Karpas-422 (cell line): ENCODE data around the gene CCDC85C. TPM values are rescaled to one million over a fixed set of nuclear protein-coding genes. Genes with fewer than 3 reads are reported as not detected.

Experiments used
- DNase-seq: peaks from one replicate; pipeline ENCODE4 v3.0.0-alpha.2; 2015
- H2AFZ ChIP-seq: fragments of 200-600 bp; sonication (generic); 2 replicates; pipeline ENCODE4 v1.6.1; 2014; ENCODE audit warnings: antibody characterized with exemption, low read length, mixed read lengths
- H3K27ac ChIP-seq: fragments of 200-600 bp; sonication (generic); 2 replicates; pipeline ENCODE4 v1.5.1; 2014; ENCODE audit warnings: mild to moderate bottlenecking, low read length, moderate library complexity
- H3K27me3 ChIP-seq: fragments of 200-600 bp; sonication (generic); 2 replicates; pipeline ENCODE4 v1.6.1; 2014; ENCODE audit warnings: low read length, mixed read lengths
- H3K36me3 ChIP-seq: fragments of 200-600 bp; sonication (generic); 2 replicates; pipeline ENCODE4 v1.6.1; 2014; ENCODE audit warnings: low read length, mixed read lengths; ENCODE audit not compliant: insufficient read depth
- H3K4me1 ChIP-seq: fragments of 200-600 bp; sonication (generic); 2 replicates; pipeline ENCODE4 v1.6.1; 2014; ENCODE audit warnings: mild to moderate bottlenecking, low read length, mixed read lengths
- H3K4me2 ChIP-seq: fragments of 200-600 bp; sonication (generic); 2 replicates; pipeline ENCODE4 v1.6.1; 2014; ENCODE audit warnings: low read length, low read depth, mild to moderate bottlenecking; ENCODE audit not compliant: poor library complexity, severe bottlenecking
- H3K4me3 ChIP-seq: fragments of 200-600 bp; sonication (generic); 2 replicates; pipeline ENCODE4 v1.5.1; 2014; ENCODE audit warnings: mild to moderate bottlenecking, antibody characterized with exemption, low read length, mixed read lengths
- H3K79me2 ChIP-seq: fragments of 200-600 bp; sonication (generic); 2 replicates; pipeline ENCODE4 v1.6.1; 2014; ENCODE audit warnings: mild to moderate bottlenecking, low read length, mixed read lengths
- H3K9ac ChIP-seq: fragments of 200-600 bp; sonication (generic); 2 replicates; pipeline ENCODE4 v1.6.0; 2014; ENCODE audit warnings: low read length
- H3K9me2 ChIP-seq: fragments of 200-600 bp; sonication (generic), shearing (Covaris generic); replicated peaks from 2 replicates; pipeline ENCODE4 v1.6.0; 2014; ENCODE audit warnings: mild to moderate bottlenecking, low read length, moderate library complexity; ENCODE audit not compliant: insufficient read depth
- H3K9me3 ChIP-seq: fragments of 300-700, 200-600 bp; sonication (generic); 2 replicates; pipeline ENCODE4 v1.6.1; 2014; ENCODE audit warnings: low read length, mixed read lengths
- H4K20me1 ChIP-seq: fragments of 200-600 bp; sonication (generic); 2 replicates; pipeline ENCODE4 v1.6.1; 2014; ENCODE audit warnings: mild to moderate bottlenecking, antibody characterized with exemption, low read length, low read depth; ENCODE audit not compliant: insufficient read depth
- total RNA-seq: library from RNA; depleted of rRNA; stranded (reverse); fragments of >200 nt; shearing (Covaris generic); gene quantifications from 2 replicates; pipeline ENCODE4 v1.2.3, GENCODE V29; 2014; ENCODE audit warnings: low replicate concordance

Gene CCDC85C
- total RNA-seq, 1 experiment from 2014 or later, result 18.3 TPM

- Histone ChIP-seq H3K36me3 (no peaks in the 10 kb centered on the region), H3K79me2 (no peaks in the 10 kb centered on the region), H3K4me3 (no peak overlapping the region), H4K20me1 (peaks cover 41% of the 10 kb centered on the region), H3K4me1 (peaks cover 40% of the 10 kb centered on the region), H3K4me2 (no peak overlapping the region), H3K9me2 (no peaks in the 10 kb centered on the region), H3K9me3 (no peaks in the 10 kb centered on the region), H2AFZ (no peak overlapping the region), H3K27me3 (no peaks in the 10 kb centered on the region), H3K27ac (no peak overlapping the region), H3K9ac (no peak overlapping the region)
- no peak for DNase-seq
These were observed 60.0 kb downstream of the CCDC85C start for GRCh38 chr14:99543985-99544384.

DNA sequence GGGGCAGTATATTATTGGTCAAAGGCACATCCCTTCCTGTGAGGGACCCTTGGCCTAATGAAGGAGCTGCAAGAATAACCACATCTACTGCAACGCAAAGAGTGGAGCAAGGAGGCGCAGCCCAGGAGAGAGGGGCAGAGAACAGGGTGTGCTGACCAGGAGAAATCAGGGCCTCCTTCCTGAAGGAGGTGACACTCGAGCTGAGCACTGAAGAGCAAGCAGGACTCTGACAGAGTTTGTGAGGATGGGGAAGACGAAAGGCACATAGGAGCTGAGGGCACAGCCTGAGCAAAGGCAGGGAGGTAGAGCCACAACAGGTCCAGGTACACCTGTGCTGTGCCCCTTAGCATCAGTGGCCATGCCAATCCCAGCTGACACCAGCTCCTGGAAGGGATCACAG, 60.6 kb downstream of the CCDC85C start:
- Histone ChIP-seq H4K20me1 (peaks cover 41% of the 10 kb centered on the region), H3K4me2 (no peak overlapping the region), H2AFZ (no peak overlapping the region), H3K4me3 (no peak overlapping the region), H3K27ac (no peak overlapping the region), H3K9ac (no peak overlapping the region), H3K79me2 (no peaks in the 10 kb centered on the region), H3K4me1 (peaks cover 40% of the 10 kb centered on the region), H3K9me3 (no peaks in the 10 kb centered on the region), H3K9me2 (no peaks in the 10 kb centered on the region), H3K36me3 (no peaks in the 10 kb centered on the region), H3K27me3 (no peaks in the 10 kb centered on the region)
- DNase-seq, result no peak

DNA sequence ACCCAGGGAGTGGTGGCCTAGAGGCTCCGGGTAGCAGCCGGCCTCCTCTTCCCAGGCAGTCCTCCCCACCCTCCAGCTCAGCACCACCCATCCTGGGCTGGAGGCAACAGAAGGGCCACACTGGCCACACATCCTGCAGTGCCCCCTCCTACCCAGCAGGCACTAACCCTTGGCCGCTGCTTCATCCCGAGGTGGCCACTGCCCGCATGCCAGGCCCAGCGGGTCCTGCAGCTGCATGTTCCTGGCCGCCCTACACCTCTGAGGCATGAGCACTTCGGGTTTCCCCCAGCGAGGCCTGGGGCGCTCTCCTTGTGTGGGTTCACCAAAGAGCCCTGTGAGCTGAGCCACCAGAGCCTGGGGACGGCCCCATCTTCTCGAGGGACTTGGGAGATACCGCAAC, 61.4 kb downstream of the CCDC85C start:
- H3K4me2 ChIP-seq, result no peak overlapping the region
- no peaks in the 10 kb centered on the region for H3K9me3 ChIP-seq
- H2AFZ ChIP-seq, result no peak overlapping the region
- H3K27ac ChIP-seq, result no peak overlapping the region
- no peaks in the 10 kb centered on the region for H3K36me3 ChIP-seq
- H3K4me1 ChIP-seq, result peaks cover 40% of the 10 kb centered on the region
- no peaks in the 10 kb centered on the region for H3K9me2 ChIP-seq
- DNase-seq, result no peak
- no peak overlapping the region for H3K9ac ChIP-seq
- H3K4me3 ChIP-seq, result no peak overlapping the region
- peaks cover 41% of the 10 kb centered on the region for H4K20me1 ChIP-seq
- H3K27me3 ChIP-seq, result no peaks in the 10 kb centered on the region
- no peaks in the 10 kb centered on the region for H3K79me2 ChIP-seq

- H2AFZ ChIP-seq, result no peak overlapping the region
- no peak overlapping the region for H3K27ac ChIP-seq
- H4K20me1 ChIP-seq, result peaks cover 40% of the 10 kb centered on the region
- H3K79me2 ChIP-seq, result no peaks in the 10 kb centered on the region
- DNase-seq, result peak; percentile 57
- no peak overlapping the region for H3K4me2 ChIP-seq
- peaks cover 40% of the 10 kb centered on the region for H3K4me1 ChIP-seq
- H3K9ac ChIP-seq, result no peak overlapping the region
- no peaks in the 10 kb centered on the region for H3K36me3 ChIP-seq
- no peak overlapping the region for H3K4me3 ChIP-seq
- H3K27me3 ChIP-seq, result no peaks in the 10 kb centered on the region
- H3K9me3 ChIP-seq, result no peaks in the 10 kb centered on the region
- no peaks in the 10 kb centered on the region for H3K9me2 ChIP-seq
These were observed 62.1 kb downstream of the CCDC85C start for GRCh38 chr14:99541677-99542470.

DNA sequence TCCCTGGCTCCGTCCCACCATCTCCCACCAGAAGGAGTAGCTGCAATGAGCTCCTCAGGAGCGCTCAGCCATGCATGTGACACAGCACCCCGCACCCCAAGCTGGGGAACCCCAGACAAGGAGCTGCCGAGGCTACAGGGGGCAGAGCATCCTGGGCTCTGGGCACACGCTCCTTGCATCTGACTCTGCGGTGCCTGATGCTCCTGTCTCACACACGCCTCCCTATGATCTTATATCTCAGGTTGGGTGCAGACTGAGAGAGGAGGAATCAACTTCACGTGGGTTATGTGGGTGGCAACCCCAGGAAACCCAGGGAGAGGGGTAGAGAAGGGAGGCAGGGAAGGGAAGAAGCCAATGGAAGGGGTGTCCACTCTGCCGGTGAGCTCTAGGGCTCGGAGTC, 62.8 kb downstream of the CCDC85C start:
- Histone ChIP-seq H3K9me2 (no peaks in the 10 kb centered on the region), H3K27ac (no peak overlapping the region), H3K9me3 (no peaks in the 10 kb centered on the region), H3K9ac (no peak overlapping the region), H3K79me2 (no peaks in the 10 kb centered on the region), H3K4me1 (peaks cover 37% of the 10 kb centered on the region), H4K20me1 (peaks cover 34% of the 10 kb centered on the region), H2AFZ (no peak overlapping the region), H3K27me3 (no peaks in the 10 kb centered on the region), H3K36me3 (no peaks in the 10 kb centered on the region), H3K4me2 (no peak overlapping the region), H3K4me3 (no peak overlapping the region)
- DNase-seq, result no peak

DNA sequence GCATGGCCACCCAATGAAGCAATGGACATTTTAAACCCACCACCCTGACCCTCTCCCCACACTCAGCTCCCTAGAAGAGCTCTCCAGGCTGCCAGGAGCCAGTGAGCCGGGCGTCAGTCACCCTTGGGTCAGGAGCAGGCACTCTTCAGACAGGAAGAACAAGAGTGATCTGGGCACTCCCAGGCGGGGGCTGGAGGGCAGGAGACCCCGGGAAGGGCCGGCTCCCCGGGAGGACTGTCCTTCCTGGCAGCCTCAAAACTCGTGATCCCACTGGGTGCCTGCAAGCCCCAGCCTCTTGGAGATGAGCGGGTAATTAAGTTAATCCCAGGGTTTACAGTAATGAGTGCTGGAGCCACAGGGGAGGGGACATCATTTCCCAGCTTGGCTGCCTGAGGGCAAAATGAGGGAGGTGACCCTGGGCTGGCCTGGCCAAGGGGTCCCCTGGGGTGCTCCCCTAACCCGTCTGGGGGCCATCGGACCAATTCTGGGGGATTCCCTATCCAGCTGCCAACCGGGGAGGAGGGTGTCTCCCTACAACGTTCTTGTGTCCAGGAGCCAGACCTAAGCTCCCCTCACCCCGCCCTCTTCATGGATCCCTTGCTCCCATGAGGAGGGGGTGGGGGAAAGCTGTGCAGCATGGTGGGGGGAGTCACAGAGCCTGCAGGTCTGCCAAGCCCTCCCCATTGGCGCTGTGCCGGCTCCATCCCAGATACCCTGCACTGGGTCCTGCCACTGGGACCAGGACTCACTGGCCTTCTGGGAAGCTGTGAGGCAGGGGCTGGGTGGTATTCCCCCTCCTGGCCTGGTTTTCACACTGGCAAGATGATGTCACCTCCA, 63.6 kb downstream of the CCDC85C start:
- Histone ChIP-seq H3K4me3 (no peak overlapping the region), H3K9ac (no peak overlapping the region), H4K20me1 (peaks cover 28% of the 10 kb centered on the region), H3K27ac (no peak overlapping the region), H3K9me2 (no peaks in the 10 kb centered on the region), H3K4me1 (peaks cover 29% of the 10 kb centered on the region), H3K4me2 (no peak overlapping the region), H2AFZ (no peak overlapping the region), H3K9me3 (no peaks in the 10 kb centered on the region), H3K27me3 (no peaks in the 10 kb centered on the region), H3K79me2 (no peaks in the 10 kb centered on the region), H3K36me3 (no peaks in the 10 kb centered on the region)
- DNase-seq, result no peak

DNA sequence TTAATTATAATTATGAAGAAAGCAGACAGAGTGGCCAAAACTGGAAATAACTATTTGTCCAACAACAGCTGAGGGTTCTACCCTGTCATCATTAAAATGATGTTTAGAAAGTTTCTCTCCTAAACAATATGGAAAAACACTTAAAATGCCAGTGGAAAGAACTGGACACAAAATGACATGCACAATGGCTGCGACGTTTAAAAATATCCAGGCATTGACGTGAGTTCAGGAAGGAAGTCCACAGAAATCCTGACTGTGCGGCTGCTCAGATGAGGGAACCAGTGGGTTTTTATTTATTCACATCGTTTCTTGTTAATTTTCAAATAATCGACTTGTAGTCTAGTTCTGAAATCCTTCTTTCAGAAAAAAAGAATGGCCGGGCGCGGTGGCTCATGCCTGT, 64.5 kb downstream of the CCDC85C start:
- no peak overlapping the region for H3K9ac ChIP-seq
- no peak for DNase-seq
- peaks cover 29% of the 10 kb centered on the region for H3K4me1 ChIP-seq
- H3K4me3 ChIP-seq, result no peak overlapping the region
- H3K4me2 ChIP-seq, result no peak overlapping the region
- no peak overlapping the region for H3K27ac ChIP-seq
- no peaks in the 10 kb centered on the region for H3K9me3 ChIP-seq
- H3K9me2 ChIP-seq, result no peaks in the 10 kb centered on the region
- peaks cover 33% of the 10 kb centered on the region for H4K20me1 ChIP-seq
- H3K79me2 ChIP-seq, result no peaks in the 10 kb centered on the region
- no peaks in the 10 kb centered on the region for H3K27me3 ChIP-seq
- H3K36me3 ChIP-seq, result no peaks in the 10 kb centered on the region
- H2AFZ ChIP-seq, result no peak overlapping the region

- DNase-seq, result no peak
- Histone ChIP-seq H3K36me3 (no peaks in the 10 kb centered on the region), H3K9me3 (no peaks in the 10 kb centered on the region), H3K27me3 (no peaks in the 10 kb centered on the region), H3K4me3 (no peak overlapping the region), H3K9me2 (no peaks in the 10 kb centered on the region), H3K4me1 (peaks cover 29% of the 10 kb centered on the region), H4K20me1 (peaks cover 34% of the 10 kb centered on the region), H3K9ac (no peak overlapping the region), H3K79me2 (no peaks in the 10 kb centered on the region), H3K4me2 (no peak overlapping the region), H3K27ac (no peak overlapping the region), H2AFZ (no peak overlapping the region)
These were observed 65.3 kb downstream of the CCDC85C start for GRCh38 chr14:99538733-99539132.
